Mesendoderm (in vitro differentiated cells): ENCODE results near the gene VAT1L.

Experiments
- DNase-seq: peaks from one replicate; pipeline ENCODE4 v3.0.0; 2013
- H2AK5ac ChIP-seq: 2 replicates; pipeline ENCODE4 v1.6.1; 2013; ENCODE audit warnings: low read length, inconsistent platforms
- H2BK120ac ChIP-seq: 2 replicates; pipeline ENCODE4 v1.6.1; 2013; ENCODE audit warnings: low read depth, mild to moderate bottlenecking, low read length, moderate library complexity, mixed read lengths
- H2BK15ac ChIP-seq: replicated peaks from 2 replicates; pipeline ENCODE4 v1.6.1; 2013; ENCODE audit warnings: low read depth, mild to moderate bottlenecking, moderate library complexity
- H2BK5ac ChIP-seq: 2 replicates; pipeline ENCODE4 v1.6.1; 2013; ENCODE audit warnings: low read length, inconsistent platforms
- H3K18ac ChIP-seq: 2 replicates; pipeline ENCODE4 v1.6.1; 2013; ENCODE audit warnings: mild to moderate bottlenecking, low read length, mixed read lengths
- H3K23ac ChIP-seq: one replicate; pipeline ENCODE4 v1.6.1; 2013; ENCODE audit warnings: low read length
- H3K27ac ChIP-seq: 2 replicates; pipeline ENCODE4 v1.5.1; 2013; ENCODE audit warnings: low read depth, mild to moderate bottlenecking, inconsistent platforms, low read length, moderate library complexity
- H3K27me3 ChIP-seq: 2 replicates; pipeline ENCODE4 v1.6.1; 2013; ENCODE audit warnings: low read length, control low read depth, mild to moderate bottlenecking, inconsistent platforms; ENCODE audit not compliant: insufficient read depth, poor library complexity
- H3K36me3 ChIP-seq: 2 replicates; pipeline ENCODE4 v1.6.1; 2013; ENCODE audit warnings: low read length, inconsistent platforms; ENCODE audit not compliant: control insufficient read depth, insufficient read depth
- H3K4ac ChIP-seq: one replicate; pipeline ENCODE4 v1.6.1; 2013; ENCODE audit warnings: low read depth, mild to moderate bottlenecking, low read length, moderate library complexity
- H3K4me1 ChIP-seq: 2 replicates; pipeline ENCODE4 v1.6.1; 2013; ENCODE audit warnings: low read depth, low read length, inconsistent platforms; ENCODE audit not compliant: control insufficient read depth
- H3K4me2 ChIP-seq: 2 replicates; pipeline ENCODE4 v1.6.1; 2013; ENCODE audit warnings: low read length
- H3K4me3 ChIP-seq: 2 replicates; pipeline ENCODE4 v1.5.1; 2013; ENCODE audit warnings: mild to moderate bottlenecking, low read length
- H3K56ac ChIP-seq: one replicate; pipeline ENCODE4 v1.6.1; 2013; ENCODE audit warnings: low read length
- H3K79me1 ChIP-seq: 2 replicates; pipeline ENCODE4 v1.6.1; 2013; ENCODE audit warnings: low read length, inconsistent platforms
- H3K79me2 ChIP-seq: 2 replicates; pipeline ENCODE4 v1.6.1; 2013; ENCODE audit warnings: mild to moderate bottlenecking, low read length; ENCODE audit not compliant: control insufficient read depth, insufficient read depth
- H3K9ac ChIP-seq: 2 replicates; pipeline ENCODE4 v1.6.1; 2013; ENCODE audit warnings: low read length, inconsistent platforms
- H4K5ac ChIP-seq: one replicate; pipeline ENCODE4 v1.6.1; 2013; ENCODE audit warnings: low read length
- H4K8ac ChIP-seq: one replicate; pipeline ENCODE4 v1.6.1; 2013; ENCODE audit warnings: low read depth, mild to moderate bottlenecking, control low read depth, low read length, moderate library complexity
- WGBS: extraction: QIAGEN DNeasy Blood & Tissue Kit; methylation state at CpG from one replicate; pipeline ENCODE4 v1.1.7; 2013; ENCODE audit warnings: low lambda C conversion rate, missing lambda C conversion rate; ENCODE audit not compliant: insufficient coverage; ENCODE audit errors: extremely low coverage; 5-methylcytosine and 5-hydroxymethylcytosine counted together

VAT1L gene

DNA sequence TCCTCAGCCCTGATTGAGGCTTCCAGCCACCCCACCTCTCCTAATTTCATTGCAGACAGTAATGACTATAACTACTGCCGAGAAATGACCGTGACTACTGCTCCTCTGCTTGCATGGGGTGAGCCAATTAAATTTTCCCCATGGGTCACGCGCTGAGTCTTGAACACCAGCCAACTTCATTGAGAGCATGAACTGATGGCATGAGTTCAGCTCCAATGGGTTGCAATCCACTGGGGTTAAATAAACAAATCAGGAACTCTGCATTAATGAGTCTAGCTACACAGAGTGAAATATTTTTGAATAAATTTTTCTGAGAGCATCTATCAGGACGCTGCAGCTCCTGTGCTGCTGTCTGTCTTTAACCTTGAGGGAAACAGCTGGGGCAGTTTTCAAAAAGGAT, 172.4 kb downstream of the VAT1L start:
- H2AK5ac ChIP-seq: no peak overlapping the region
- H2BK120ac ChIP-seq: no peak overlapping the region
- H3K56ac ChIP-seq: no peak overlapping the region
- H3K18ac ChIP-seq: no peak overlapping the region
- H4K8ac ChIP-seq: no peak overlapping the region
- no peaks in the 10 kb centered on the region for H3K79me1 ChIP-seq
- no peak overlapping the region for H3K4me3 ChIP-seq
- H2BK15ac ChIP-seq: no peak overlapping the region
- no peaks in the 10 kb centered on the region for H3K36me3 ChIP-seq
- no peak for DNase-seq
- H3K4ac ChIP-seq: no peak overlapping the region
- no peak overlapping the region for H4K5ac ChIP-seq
- H3K9ac ChIP-seq: no peak overlapping the region
- H3K4me2 ChIP-seq: no peak overlapping the region
- no peaks in the 10 kb centered on the region for H3K79me2 ChIP-seq
- H2BK5ac ChIP-seq: no peak overlapping the region
- H3K27me3 ChIP-seq: no peaks in the 10 kb centered on the region
- WGBS: no CpG with 5 or more reads among the region's 5 CpGs
- H3K23ac ChIP-seq: no peak overlapping the region
- peaks cover 2% of the 10 kb centered on the region for H3K4me1 ChIP-seq
- no peak overlapping the region for H3K27ac ChIP-seq

DNA sequence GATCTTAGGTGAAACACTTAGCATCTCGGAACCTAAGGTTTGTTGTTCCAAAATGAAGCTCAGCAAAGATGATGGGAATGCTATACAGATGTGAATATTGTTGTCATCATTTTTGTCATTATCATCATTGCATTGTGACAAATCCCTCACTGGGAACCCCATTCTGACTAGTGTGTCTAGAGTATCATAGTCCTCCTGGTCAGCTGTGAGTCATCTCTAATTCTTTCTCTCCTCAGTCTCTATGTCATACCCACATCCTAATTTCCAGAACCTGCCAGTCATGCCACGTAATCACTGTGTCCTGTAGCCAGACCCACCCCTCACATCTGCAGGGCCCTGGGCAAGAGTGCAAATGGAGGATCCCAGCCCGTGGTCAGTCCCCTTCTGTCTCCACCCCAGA, 173.4 kb downstream of the VAT1L start:
- H3K23ac ChIP-seq: no peak overlapping the region
- no peaks in the 10 kb centered on the region for H3K36me3 ChIP-seq
- no peak overlapping the region for H2BK5ac ChIP-seq
- WGBS: no CpG with 5 or more reads among the region's 3 CpGs
- H4K8ac ChIP-seq: no peak overlapping the region
- no peaks in the 10 kb centered on the region for H3K27me3 ChIP-seq
- H3K9ac ChIP-seq: no peak overlapping the region
- no peak overlapping the region for H4K5ac ChIP-seq
- H3K18ac ChIP-seq: no peak overlapping the region
- peaks cover 4% of the 10 kb centered on the region for H3K4me1 ChIP-seq
- H3K4me2 ChIP-seq: no peak overlapping the region
- no peak overlapping the region for H3K4ac ChIP-seq
- no peak overlapping the region for H3K56ac ChIP-seq
- no peaks in the 10 kb centered on the region for H3K79me2 ChIP-seq
- no peak overlapping the region for H3K4me3 ChIP-seq
- no peaks in the 10 kb centered on the region for H3K79me1 ChIP-seq
- peak overlapping the region; percentile 68 for H2AK5ac ChIP-seq
- no peak for DNase-seq
- no peak overlapping the region for H2BK120ac ChIP-seq
- H3K27ac ChIP-seq: no peak overlapping the region
- H2BK15ac ChIP-seq: no peak overlapping the region

GRCh38 chr16:77962689-77963088, 174.3 kb downstream of the VAT1L start:
- H3K4me3 ChIP-seq: no peak overlapping the region
- no peaks in the 10 kb centered on the region for H3K79me2 ChIP-seq
- peak overlapping the region; percentile 94 for H3K18ac ChIP-seq
- no peak for DNase-seq
- no peaks in the 10 kb centered on the region for H3K36me3 ChIP-seq
- no peak overlapping the region for H2AK5ac ChIP-seq
- H3K27ac ChIP-seq: no peak overlapping the region
- no peaks in the 10 kb centered on the region for H3K27me3 ChIP-seq
- H4K5ac ChIP-seq: peak overlapping the region; percentile 7
- H3K23ac ChIP-seq: no peak overlapping the region
- no CpG with 5 or more reads among the region's 3 CpGs for WGBS
- no peaks in the 10 kb centered on the region for H3K79me1 ChIP-seq
- H2BK5ac ChIP-seq: no peak overlapping the region
- H4K8ac ChIP-seq: no peak overlapping the region
- no peak overlapping the region for H2BK120ac ChIP-seq
- no peak overlapping the region for H3K4ac ChIP-seq
- H3K4me2 ChIP-seq: no peak overlapping the region
- H3K9ac ChIP-seq: no peak overlapping the region
- H3K56ac ChIP-seq: peak overlapping the region; percentile 8
- H2BK15ac ChIP-seq: no peak overlapping the region
- peaks cover 10% of the 10 kb centered on the region for H3K4me1 ChIP-seq

- no peak overlapping the region for H3K4me2 ChIP-seq
- no peak overlapping the region for H3K9ac ChIP-seq
- peak overlapping the region; percentile 8 for H3K56ac ChIP-seq
- H3K36me3 ChIP-seq: no peaks in the 10 kb centered on the region
- no peak overlapping the region for H4K5ac ChIP-seq
- H3K4me1 ChIP-seq: peaks cover 13% of the 10 kb centered on the region
- no peak overlapping the region for H3K4ac ChIP-seq
- no peak overlapping the region for H2BK15ac ChIP-seq
- no peaks in the 10 kb centered on the region for H3K79me1 ChIP-seq
- H3K23ac ChIP-seq: no peak overlapping the region
- peak; percentile 93 for DNase-seq
- no peak overlapping the region for H2AK5ac ChIP-seq
- no peaks in the 10 kb centered on the region for H3K27me3 ChIP-seq
- peak overlapping the region; percentile 32 for H3K27ac ChIP-seq
- H4K8ac ChIP-seq: no peak overlapping the region
- peak overlapping the region; percentile 30 for H2BK120ac ChIP-seq
- WGBS: no CpG with 5 or more reads among the region's 16 CpGs
- H2BK5ac ChIP-seq: no peak overlapping the region
- H3K4me3 ChIP-seq: no peak overlapping the region
- peak overlapping the region; percentile 94 for H3K18ac ChIP-seq
- no peaks in the 10 kb centered on the region for H3K79me2 ChIP-seq
Observed at GRCh38 chr16:77963185-77964044, 175.1 kb downstream of the VAT1L start.

DNA sequence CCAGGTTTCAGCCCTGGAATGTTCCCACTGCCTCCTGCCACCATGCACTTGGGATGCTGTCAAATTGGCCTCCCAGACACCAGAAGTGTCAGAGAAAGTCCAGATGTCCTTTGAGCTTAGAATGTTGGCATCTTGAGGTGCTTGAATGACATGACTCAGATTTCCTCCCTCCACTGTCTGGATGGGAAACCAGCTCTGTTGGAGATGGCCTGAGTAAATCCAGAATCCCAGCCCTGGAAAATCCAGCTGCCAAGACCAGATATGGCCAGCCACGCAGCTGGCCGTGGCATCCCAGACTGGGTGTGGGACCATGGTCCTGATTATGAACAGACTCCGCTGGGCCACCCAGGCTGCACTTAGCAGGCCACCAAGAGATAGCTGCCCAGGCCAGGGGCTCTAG, 177.0 kb downstream of the VAT1L start:
- Histone ChIP-seq H3K79me1 (no peaks in the 10 kb centered on the region), H3K9ac (no peak overlapping the region), H3K18ac (peak overlapping the region; percentile 51), H2BK120ac (no peak overlapping the region), H3K4me2 (no peak overlapping the region), H3K23ac (no peak overlapping the region), H3K36me3 (no peaks in the 10 kb centered on the region), H2AK5ac (no peak overlapping the region), H3K4ac (no peak overlapping the region), H3K79me2 (no peaks in the 10 kb centered on the region), H2BK5ac (peak overlapping the region; percentile 3), H4K8ac (no peak overlapping the region), H3K27ac (no peak overlapping the region), H3K27me3 (no peaks in the 10 kb centered on the region), H3K4me1 (peaks cover 13% of the 10 kb centered on the region), H3K4me3 (no peak overlapping the region), H2BK15ac (peak overlapping the region; percentile 8), H4K5ac (no peak overlapping the region), H3K56ac (no peak overlapping the region)
- DNase-seq: no peak
- WGBS: no CpG with 5 or more reads among the region's 3 CpGs
